Karpas-422 (cell line): ENCODE data around the gene CARMIL3. TPM values are rescaled to one million over a fixed set of nuclear protein-coding genes. Genes with fewer than 3 reads are reported as not detected.

ENCODE experiments used
- DNase-seq: peaks from one replicate; pipeline ENCODE4 v3.0.0-alpha.2; 2015
- H2AFZ ChIP-seq: fragments of 200-600 bp; sonication (generic); 2 replicates; pipeline ENCODE4 v1.6.1; 2014; ENCODE audit warnings: antibody characterized with exemption, low read length, mixed read lengths
- H3K27ac ChIP-seq: fragments of 200-600 bp; sonication (generic); 2 replicates; pipeline ENCODE4 v1.5.1; 2014; ENCODE audit warnings: mild to moderate bottlenecking, low read length, moderate library complexity
- H3K27me3 ChIP-seq: fragments of 200-600 bp; sonication (generic); 2 replicates; pipeline ENCODE4 v1.6.1; 2014; ENCODE audit warnings: low read length, mixed read lengths
- H3K36me3 ChIP-seq: fragments of 200-600 bp; sonication (generic); 2 replicates; pipeline ENCODE4 v1.6.1; 2014; ENCODE audit warnings: low read length, mixed read lengths; ENCODE audit not compliant: insufficient read depth
- H3K4me1 ChIP-seq: fragments of 200-600 bp; sonication (generic); 2 replicates; pipeline ENCODE4 v1.6.1; 2014; ENCODE audit warnings: mild to moderate bottlenecking, low read length, mixed read lengths
- H3K4me2 ChIP-seq: fragments of 200-600 bp; sonication (generic); 2 replicates; pipeline ENCODE4 v1.6.1; 2014; ENCODE audit warnings: low read length, low read depth, mild to moderate bottlenecking; ENCODE audit not compliant: poor library complexity, severe bottlenecking
- H3K4me3 ChIP-seq: fragments of 200-600 bp; sonication (generic); 2 replicates; pipeline ENCODE4 v1.5.1; 2014; ENCODE audit warnings: mild to moderate bottlenecking, antibody characterized with exemption, low read length, mixed read lengths
- H3K79me2 ChIP-seq: fragments of 200-600 bp; sonication (generic); 2 replicates; pipeline ENCODE4 v1.6.1; 2014; ENCODE audit warnings: mild to moderate bottlenecking, low read length, mixed read lengths
- H3K9ac ChIP-seq: fragments of 200-600 bp; sonication (generic); 2 replicates; pipeline ENCODE4 v1.6.0; 2014; ENCODE audit warnings: low read length
- H3K9me2 ChIP-seq: fragments of 200-600 bp; sonication (generic), shearing (Covaris generic); replicated peaks from 2 replicates; pipeline ENCODE4 v1.6.0; 2014; ENCODE audit warnings: mild to moderate bottlenecking, low read length, moderate library complexity; ENCODE audit not compliant: insufficient read depth
- H3K9me3 ChIP-seq: fragments of 300-700, 200-600 bp; sonication (generic); 2 replicates; pipeline ENCODE4 v1.6.1; 2014; ENCODE audit warnings: low read length, mixed read lengths
- H4K20me1 ChIP-seq: fragments of 200-600 bp; sonication (generic); 2 replicates; pipeline ENCODE4 v1.6.1; 2014; ENCODE audit warnings: mild to moderate bottlenecking, antibody characterized with exemption, low read length, low read depth; ENCODE audit not compliant: insufficient read depth
- total RNA-seq: library from RNA; depleted of rRNA; stranded (reverse); fragments of >200 nt; shearing (Covaris generic); gene quantifications from 2 replicates; pipeline ENCODE4 v1.2.3, GENCODE V29; 2014; ENCODE audit warnings: low replicate concordance; rRNA removed

Gene CARMIL3
- total RNA-seq, 1 experiment from 2014 or later, result 58.4 TPM

DNA sequence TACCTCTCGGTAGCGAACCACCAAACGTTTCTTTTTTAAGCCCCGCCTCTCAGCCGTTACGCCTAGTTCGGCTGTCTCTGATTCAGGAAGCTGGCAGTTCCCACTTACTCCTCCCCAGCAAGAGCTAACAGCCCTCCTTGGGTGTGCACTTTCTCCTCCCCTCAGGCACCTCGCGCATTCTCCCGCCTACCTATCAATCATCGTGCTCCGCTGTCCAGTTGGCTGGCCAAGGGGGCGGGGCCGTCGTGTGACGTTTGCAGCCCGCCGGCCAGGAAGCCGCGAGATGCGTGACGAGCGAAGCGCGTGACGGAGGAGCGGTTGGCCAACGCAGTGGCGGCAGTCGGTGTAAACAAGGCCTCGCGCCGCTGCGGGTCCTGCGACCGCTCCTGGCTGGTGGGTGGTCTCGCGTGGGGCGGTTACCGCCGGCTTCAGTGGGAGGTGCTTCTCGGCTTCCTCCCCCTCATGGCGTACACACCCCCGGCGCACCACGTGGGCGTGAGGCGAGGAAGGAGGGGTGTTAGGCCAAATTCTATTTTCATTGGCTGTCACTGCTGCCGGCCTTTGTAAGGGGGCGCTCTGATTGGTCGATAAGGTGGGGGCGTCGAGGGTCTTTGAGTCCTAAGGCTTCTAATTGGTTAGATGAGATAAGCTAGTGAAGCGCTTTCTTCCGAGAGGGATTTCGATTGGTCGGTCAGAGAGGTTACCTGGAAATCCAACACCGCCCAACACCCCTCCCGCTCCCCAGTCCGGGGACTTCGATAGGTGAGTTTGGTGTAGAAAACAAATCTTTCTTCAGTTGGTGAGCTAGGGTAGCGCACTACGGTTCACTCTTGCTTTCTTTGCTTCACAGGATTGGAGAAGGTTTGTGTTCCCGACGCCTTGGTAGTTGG, 63.0 kb downstream of the CARMIL3 start, which contains the start of the genes DCAF11 and NRL:
DCAF11 (plus strand) TSS at position 246 of the 890 bp plus-strand sequence. CDS start 818 bp downstream, outside the sequence.
NRL (minus strand) TSS at position 418 of the 890 bp plus-strand sequence. CDS start 32,101 bp downstream, outside the sequence.
- Histone ChIP-seq H3K9me2 (no peaks in the 10 kb centered on the region), H3K4me2 (peak within 1 kb of the TSS; percentile 91), H3K27me3 (no peaks in the 10 kb centered on the region), H4K20me1 (no peaks in the 10 kb centered on the region), H2AFZ (peak within 1 kb of the TSS; percentile 87), H3K27ac (peak within 1 kb of the TSS; percentile 91), H3K4me3 (peak within 1 kb of the TSS; percentile 89), H3K36me3 (peaks cover 8% of the 10 kb centered on the region; the same call in 1 of the 2 replicates), H3K9ac (peak within 1 kb of the TSS; percentile 95), H3K79me2 (peaks cover 22% of the 10 kb centered on the region), H3K9me3 (no peaks in the 10 kb centered on the region), H3K4me1 (peaks cover 19% of the 10 kb centered on the region)
- peak; percentile 100 for DNase-seq

DNA sequence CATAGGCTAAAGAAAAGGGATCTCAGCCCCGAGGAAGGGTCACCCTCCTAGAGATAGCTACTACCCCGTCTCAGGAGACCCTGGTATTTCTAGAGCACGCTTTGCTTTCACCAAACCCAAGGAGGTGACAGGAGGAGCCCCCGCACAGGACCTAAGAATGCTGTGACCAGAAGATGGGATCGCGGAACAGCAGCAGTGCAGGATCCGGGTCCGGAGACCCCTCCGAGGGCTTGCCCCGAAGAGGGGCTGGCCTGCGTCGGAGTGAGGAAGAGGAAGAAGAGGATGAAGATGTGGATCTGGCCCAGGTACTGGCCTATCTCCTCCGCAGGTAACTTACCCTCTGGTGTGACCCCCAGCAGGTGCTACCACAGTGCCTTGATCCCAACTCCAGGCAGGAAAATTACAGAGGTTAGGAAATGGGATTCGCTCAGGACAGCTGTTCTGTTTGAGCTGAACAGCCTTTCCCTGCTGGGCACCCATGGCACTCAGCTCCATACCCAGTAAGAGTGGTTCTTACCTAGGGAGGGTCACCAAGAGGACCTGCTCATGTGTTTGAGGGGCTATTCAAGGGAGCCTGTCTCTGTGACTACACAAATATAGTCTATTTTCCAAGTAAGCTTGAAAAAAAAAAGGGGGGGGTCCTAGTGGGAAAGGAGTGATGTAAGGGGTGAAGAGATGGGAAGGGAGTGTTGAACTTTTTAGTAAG, 63.8 kb downstream of the CARMIL3 start:
- Histone ChIP-seq H4K20me1 (no peaks in the 10 kb centered on the region), H3K27ac (peak overlapping the region; percentile 5; the same call in 1 of the 2 replicates), H3K36me3 (peaks cover 9% of the 10 kb centered on the region; the same call in 1 of the 2 replicates), H3K27me3 (no peaks in the 10 kb centered on the region), H3K9ac (peak overlapping the region; percentile 77), H3K79me2 (peaks cover 22% of the 10 kb centered on the region), H3K9me3 (no peaks in the 10 kb centered on the region), H2AFZ (peak overlapping the region; percentile 78), H3K4me1 (peaks cover 19% of the 10 kb centered on the region), H3K9me2 (no peaks in the 10 kb centered on the region), H3K4me2 (peak overlapping the region; percentile 91), H3K4me3 (peak overlapping the region; percentile 89)
- no peak for DNase-seq

DNA sequence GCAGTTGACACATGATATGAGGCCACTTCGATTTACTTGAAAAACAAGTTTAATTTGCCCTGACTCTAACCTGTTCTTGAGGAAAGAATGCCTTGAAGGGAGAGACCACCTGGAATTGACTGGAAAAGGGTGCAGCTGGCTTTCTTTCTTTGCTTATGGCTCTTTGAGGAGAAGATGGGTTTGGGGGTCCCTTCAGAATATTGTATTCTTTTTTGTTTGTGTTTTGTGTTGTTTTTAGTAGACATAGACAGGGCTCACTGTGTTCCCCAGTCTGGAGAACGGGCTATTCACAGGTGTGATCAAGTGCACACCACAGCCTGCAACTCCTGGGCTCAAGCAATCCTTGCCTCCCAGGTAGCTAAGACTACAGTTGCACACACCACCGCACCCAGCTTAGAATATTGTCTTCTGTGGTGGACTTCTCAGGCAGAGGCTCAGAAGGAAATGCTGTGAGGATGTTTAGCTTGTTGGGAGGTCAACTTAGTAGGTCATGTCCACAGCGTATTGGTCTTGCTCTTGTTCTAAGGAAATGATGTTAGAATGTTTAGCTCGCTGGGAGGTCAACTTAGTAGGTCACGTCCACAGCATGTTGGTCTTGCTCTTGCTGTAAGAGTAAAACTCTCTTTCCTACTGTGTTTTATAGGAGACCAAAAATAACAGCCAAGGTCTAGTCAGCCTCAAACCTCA, 64.5 kb downstream of the CARMIL3 start:
- Histone ChIP-seq H3K4me3 (peak overlapping the region; percentile 89), H3K27me3 (no peaks in the 10 kb centered on the region), H3K4me1 (peaks cover 19% of the 10 kb centered on the region), H3K4me2 (peak overlapping the region; percentile 91), H3K79me2 (peaks cover 22% of the 10 kb centered on the region), H3K36me3 (peaks cover 16% of the 10 kb centered on the region), H3K27ac (no peak overlapping the region), H2AFZ (no peak overlapping the region), H3K9me2 (no peaks in the 10 kb centered on the region), H3K9me3 (no peaks in the 10 kb centered on the region), H3K9ac (peak overlapping the region; percentile 77), H4K20me1 (no peaks in the 10 kb centered on the region)
- DNase-seq, result no peak

DNA sequence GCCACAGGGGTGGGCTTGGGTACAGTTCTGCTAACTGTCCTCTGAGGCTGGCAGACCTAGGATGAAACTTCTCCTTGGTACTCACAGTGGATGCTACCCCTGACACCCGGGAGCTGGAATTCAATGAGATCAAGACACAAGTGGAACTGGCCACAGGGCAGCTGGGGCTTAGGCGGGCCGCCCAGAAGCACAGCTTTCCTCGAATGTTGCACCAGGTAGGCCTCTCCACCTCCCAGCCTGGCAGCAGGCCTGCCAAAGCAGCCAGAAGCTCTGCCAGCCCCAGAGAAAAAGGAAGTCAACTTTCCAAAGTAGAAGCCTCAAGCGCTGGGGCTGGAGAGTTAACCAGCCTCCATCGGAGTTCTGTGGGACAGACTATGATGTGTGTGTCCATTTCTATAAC, 65.4 kb downstream of the CARMIL3 start:
- H3K4me2 ChIP-seq, result no peak overlapping the region
- no peaks in the 10 kb centered on the region for H3K9me3 ChIP-seq
- H3K9ac ChIP-seq, result no peak overlapping the region
- H4K20me1 ChIP-seq, result no peaks in the 10 kb centered on the region
- H3K9me2 ChIP-seq, result no peaks in the 10 kb centered on the region
- no peak overlapping the region for H3K27ac ChIP-seq
- no peak for DNase-seq
- H3K4me1 ChIP-seq, result peaks cover 19% of the 10 kb centered on the region
- no peak overlapping the region for H3K4me3 ChIP-seq
- no peak overlapping the region for H2AFZ ChIP-seq
- H3K27me3 ChIP-seq, result no peaks in the 10 kb centered on the region
- peaks cover 22% of the 10 kb centered on the region for H3K79me2 ChIP-seq
- H3K36me3 ChIP-seq, result peaks cover 21% of the 10 kb centered on the region

Other genes starting within 250 kb of the CARMIL3 start
- gene DHRS4, start 98.2 kb upstream of the CARMIL3 start, total RNA-seq, result 63.8 and 175 TPM in 2 replicates
- gene DHRS4L2, start 63.1 kb upstream of the CARMIL3 start, total RNA-seq, result 53.7 and 66.1 TPM in 2 replicates
- gene CPNE6, start 19.6 kb downstream of the CARMIL3 start, total RNA-seq, result 0.04 and 1.3 TPM in 2 replicates
- gene PCK2, start 42.3 kb downstream of the CARMIL3 start, total RNA-seq, result 106 and 151 TPM in 2 replicates
- gene DCAF11, start 62.8 kb downstream of the CARMIL3 start, total RNA-seq, result 93.5 and 103 TPM in 2 replicates
- 1.5 and 2.5 TPM in 2 replicates for gene NRL, start 62.9 kb downstream of the CARMIL3 start, total RNA-seq
- 0.89 and 1.6 TPM in 2 replicates for gene FITM1, start 78.7 kb downstream of the CARMIL3 start, total RNA-seq
- 435 and 452 TPM in 2 replicates for gene PSME1, start 84.2 kb downstream of the CARMIL3 start, total RNA-seq
- gene EMC9, start 89.6 kb downstream of the CARMIL3 start, total RNA-seq, result 35.3 and 95.4 TPM in 2 replicates
- gene PSME2, start 94.6 kb downstream of the CARMIL3 start, total RNA-seq, result 469 and 536 TPM in 2 replicates
- 82.0 and 153 TPM in 2 replicates for gene RNF31, start 95.5 kb downstream of the CARMIL3 start, total RNA-seq
- gene IRF9, start 109.3 kb downstream of the CARMIL3 start, total RNA-seq, result 72.7 and 79.8 TPM in 2 replicates
- 22.1 and 34.6 TPM in 2 replicates for gene REC8, start 120.1 kb downstream of the CARMIL3 start, total RNA-seq
- gene IPO4, start 136.8 kb downstream of the CARMIL3 start, total RNA-seq, result 48.9 and 118 TPM in 2 replicates
- gene TM9SF1, start 143.4 kb downstream of the CARMIL3 start, total RNA-seq, result 31.3 and 49.0 TPM in 2 replicates
- gene TSSK4, start 153.7 kb downstream of the CARMIL3 start, total RNA-seq, result 4.2 TPM in 1 of 2 replicates, not detected in the other
- gene CHMP4A, start 161.5 kb downstream of the CARMIL3 start, total RNA-seq, result 36.8 and 94.6 TPM in 2 replicates
- 30.7 and 35.4 TPM in 2 replicates for gene MDP1, start 164.1 kb downstream of the CARMIL3 start, total RNA-seq
- 293 and 323 TPM in 2 replicates for gene NEDD8, start 180.4 kb downstream of the CARMIL3 start, total RNA-seq
- gene GMPR2, start 180.9 kb downstream of the CARMIL3 start, total RNA-seq, result 132 and 164 TPM in 2 replicates
- gene TINF2, start 190.6 kb downstream of the CARMIL3 start, total RNA-seq, result 81.1 and 104 TPM in 2 replicates
- 1.3 and 5.2 TPM in 2 replicates for gene TGM1, start 211.2 kb downstream of the CARMIL3 start, total RNA-seq
- 45.1 and 64.1 TPM in 2 replicates for gene RABGGTA, start 219.6 kb downstream of the CARMIL3 start, total RNA-seq
- gene DHRS1, start 247.8 kb downstream of the CARMIL3 start, total RNA-seq, result 27.1 and 35.9 TPM in 2 replicates
- gene NOP9, start 247.8 kb downstream of the CARMIL3 start, total RNA-seq, result 42.0 and 44.7 TPM in 2 replicates